HepG2 (cell line): Measurements from ENCODE around the gene TOP1. TPM values are rescaled to one million over a fixed set of nuclear protein-coding genes. Genes with fewer than 3 reads are reported as not detected.

ENCODE experiments used
- ATAC-seq: fragments of 200-7000 bp; cut with Tn5 transposase; 3 replicates; pipeline ENCODE4 v1.9.1; 2020; ENCODE audit warnings: mild to moderate bottlenecking, moderate library complexity
- BruUV-seq: library from RNA; stranded (reverse); fragments of 400-500 nt; replicated peaks from 2 replicates; lab custom pipeline; 2021; lab: Mats Ljungman, UMichigan
- CTCF ChIA-PET: fragments of 300-600 bp; formaldehyde crosslinking; extraction: SDS; loops from one replicate; lab custom pipeline; 2021; ENCODE audit warnings: low total read pairs, inconsistent platforms, low intra/inter-chr PET ratio; lab: Yijun Ruan, JAX
- POLR2A ChIA-PET: fragments of 350-600 bp; sonication (Branson Sonifier 250); formaldehyde crosslinking; loops from one replicate; lab custom pipeline; 2020; ENCODE audit warnings: antibody characterized with exemption, inconsistent platforms; lab: Yijun Ruan, JAX
- DNase-seq: peaks from one replicate; pipeline ENCODE4 v3.0.0-alpha.2; 2015; ENCODE audit warnings: low spot score
- FAIRE-seq: peaks from 3 replicates; lab custom pipeline; 2011; peaks lifted over from hg19 to GRCh38; lab: Jason Lieb, UNC
- H2AFZ ChIP-seq: one replicate; pipeline ENCODE4 v1.6.1; 2011; ENCODE audit warnings: low read length, inconsistent platforms
- H3K27ac ChIP-seq: fragments of 300-600 bp; 3 replicates; pipeline ENCODE4 v1.8.0; 2011; ENCODE audit warnings: mixed run types, mild to moderate bottlenecking, mixed read lengths, low read length, inconsistent platforms; ENCODE audit not compliant: insufficient read depth; ENCODE audit errors: extremely low read length
- H3K27me3 ChIP-seq, 2 experiments: fragments of 200-600 bp in 1 of 2; 2 replicates in 1 of 2; 3 replicates in 1 of 2; pipeline versions ENCODE4 v1.6.0 to v1.8.0; 2011; ENCODE audit warnings: low read length in 2 of 2, mild to moderate bottlenecking in 2 of 2, moderate library complexity in 2 of 2, inconsistent platforms in 1 of 2; ENCODE audit not compliant: insufficient read depth in 2 of 2, control insufficient read depth in 1 of 2
- H3K36me3 ChIP-seq, 2 experiments: fragments of 200-600 bp in 1 of 2; replicated peaks in 1 of 2; 2 replicates in 1 of 2; 3 replicates in 1 of 2; pipeline versions ENCODE4 v1.5.1 to v1.8.0; 2011; ENCODE audit warnings: low read length in 2 of 2, inconsistent platforms in 1 of 2; ENCODE audit not compliant: insufficient read depth in 2 of 2, control insufficient read depth in 1 of 2
- H3K4me1 ChIP-seq: 2 replicates; pipeline ENCODE4 v1.5.1; 2012; ENCODE audit warnings: low read length, inconsistent platforms; ENCODE audit not compliant: insufficient read depth
- H3K4me2 ChIP-seq: 2 replicates; pipeline ENCODE4 v1.6.0; 2011; ENCODE audit warnings: low read depth, low read length, inconsistent platforms
- H3K4me3 ChIP-seq, 3 experiments: fragments of 200-600 bp in 1 of 3; sonication (generic), shearing (Covaris generic) in 1 of 3; replicated peaks in 1 of 3; 2 replicates each; pipeline ENCODE4 v1.5.1; 2011 to 2016; ENCODE audit warnings: low read length in 3 of 3, inconsistent platforms in 2 of 3, low read depth in 2 of 3, mild to moderate bottlenecking in 2 of 3, control low read depth in 1 of 3, mixed read lengths in 1 of 3; ENCODE audit not compliant: insufficient read depth in 1 of 3
- H3K79me2 ChIP-seq: one replicate; pipeline ENCODE4 v1.6.1; 2011; ENCODE audit warnings: low read length, inconsistent platforms; ENCODE audit not compliant: insufficient read depth
- H3K9ac ChIP-seq: 2 replicates; pipeline ENCODE4 v1.6.0; 2011; ENCODE audit warnings: mild to moderate bottlenecking, low read depth, low read length, inconsistent platforms; ENCODE audit not compliant: insufficient read depth
- H3K9me3 ChIP-seq: 2 replicates; pipeline ENCODE4 v1.5.1; 2012; ENCODE audit warnings: mild to moderate bottlenecking, low read length
- H4K20me1 ChIP-seq: 2 replicates; pipeline ENCODE4 v1.6.0; 2011; ENCODE audit warnings: inconsistent platforms, mild to moderate bottlenecking, low read length, moderate library complexity; ENCODE audit not compliant: insufficient read depth
- ERF ChIP-seq: IDR thresholded peaks from 2 replicates; pipeline ENCODE4 v1.6.1; 2018; ENCODE audit warnings: missing biosample characterization, missing genetic modification reagents
- GZF1 ChIP-seq: sonication (generic); formaldehyde crosslinking; IDR thresholded peaks from 2 replicates; pipeline ENCODE4 v1.5.1; 2020; ENCODE audit warnings: mild to moderate bottlenecking, missing genetic modification reagents
- JUNB ChIP-seq: sonication (generic); formaldehyde crosslinking; IDR thresholded peaks from 2 replicates; pipeline ENCODE4 v1.8.0; 2022; ENCODE audit warnings: missing genetic modification reagents, mild to moderate bottlenecking, borderline replicate concordance
- NFIC ChIP-seq: IDR thresholded peaks from 2 replicates; pipeline ENCODE4 v1.6.1; 2012; ENCODE audit warnings: mild to moderate bottlenecking, low read length, inconsistent platforms
- NONO ChIP-seq, 2 experiments: fragments of 450-650 bp in 1 of 2; sonication (generic) in 1 of 2; formaldehyde crosslinking in 1 of 2; IDR thresholded peaks in 1 of 2; conservative IDR thresholded peaks in 1 of 2; 2 replicates each; pipeline versions ENCODE4 v1.6.1 to v1.8.0; 2017 to 2022; ENCODE audit warnings: mild to moderate bottlenecking in 1 of 2, missing genetic modification reagents in 1 of 2, moderate library complexity in 1 of 2
- SRSF9 ChIP-seq: fragments of 200-400 bp; formaldehyde crosslinking; IDR thresholded peaks from 2 replicates; pipeline ENCODE4 v1.6.1; 2018; ENCODE audit warnings: borderline replicate concordance, mild to moderate bottlenecking, low read depth, low read length; ENCODE audit not compliant: insufficient read depth, poor library complexity, severe bottlenecking
- ZC3H4 ChIP-seq: sonication (generic); formaldehyde crosslinking; IDR thresholded peaks from 2 replicates; pipeline ENCODE4 v1.4.0; 2020; ENCODE audit warnings: missing genetic modification reagents, borderline replicate concordance
- ZFP82 ChIP-seq: sonication (generic); formaldehyde crosslinking; IDR thresholded peaks from 2 replicates; pipeline ENCODE4 v1.5.1; 2020; ENCODE audit warnings: mild to moderate bottlenecking, missing genetic modification reagents, borderline replicate concordance
- ZSCAN25 ChIP-seq: sonication (generic); formaldehyde crosslinking; IDR thresholded peaks from 2 replicates; pipeline ENCODE4 v1.8.0; 2022; ENCODE audit warnings: mild to moderate bottlenecking, missing genetic modification reagents
- WGBS: methylation state at CpG from one replicate; pipeline ENCODE4 v1.1.6; 2017; ENCODE audit warnings: low lambda C conversion rate; 5-methylcytosine and 5-hydroxymethylcytosine counted together
- in situ Hi-C: cut with HindIII; loops from 2 replicates; pipeline ENCODE4 v1.10.0; 2017; ENCODE audit warnings: low pct_unique_long_range_greater_than_20kb; ENCODE audit not compliant: extremely low pct_ligation_motif_present
- intact Hi-C: fragments of 100-400 bp; cut with micrococcal nuclease; formaldehyde crosslinking; loops from one replicate; pipeline ENCODE4 v1.10.0; 2022; ENCODE audit not compliant: unreplicated experiment
- polyA plus RNA-seq, 8 experiments: library from polyadenylated mRNA; depleted of rRNA in 3 of 8; stranded (reverse) in 7 of 8; unstranded in 1 of 8; fragments of >200 nt; fragmentation: Illumina TruSeq in 4 of 8; extraction: Trizol in 4 of 8; gene quantifications; 2 replicates each; pipeline versions ENCODE4 v1.2.1 to v1.2.3, GENCODE V29; 2011 to 2016; ENCODE audit warnings: low read depth in 4 of 8, missing spikeins in 1 of 8, mixed read lengths in 1 of 8; ENCODE audit not compliant: insufficient read depth in 1 of 8
- total RNA-seq, 5 experiments: library from RNA; depleted of rRNA; stranded (reverse); fragments of >200 nt; fragmentation: Illumina TruSeq; extraction: Trizol; gene quantifications; 2 replicates each; pipeline ENCODE4 v1.2.3, GENCODE V29; 2016; ENCODE audit warnings: low read depth in 1 of 5
- TF ChIP-seq, protein P1 (sequence below): sonication (generic); formaldehyde crosslinking; IDR thresholded peaks from 2 replicates; pipeline ENCODE4 v1.5.0; 2020; ENCODE audit warnings: mild to moderate bottlenecking, missing genetic modification reagents, borderline replicate concordance
- TF ChIP-seq, protein P2 (sequence below): sonication (generic); formaldehyde crosslinking; IDR thresholded peaks from 2 replicates; pipeline ENCODE4 v1.5.0; 2020; ENCODE audit warnings: mild to moderate bottlenecking, missing genetic modification reagents
- TF ChIP-seq, protein P3 (sequence below): sonication (generic); formaldehyde crosslinking; IDR thresholded peaks from 2 replicates; pipeline ENCODE4 v1.9.0; 2022; ENCODE audit warnings: low read depth, missing genetic modification reagents
- TF ChIP-seq, protein P4 (sequence below): sonication (generic); formaldehyde crosslinking; IDR thresholded peaks from 2 replicates; pipeline ENCODE4 v1.4.0; 2020; ENCODE audit warnings: mild to moderate bottlenecking, missing genetic modification reagents

TOP1 gene
- total and polyA plus RNA-seq, 2 of the 13 experiments (the other 11 are each of a cell fraction or from before 2014, with no cell fraction given), result 10.2 to 19.4 TPM

DNA sequence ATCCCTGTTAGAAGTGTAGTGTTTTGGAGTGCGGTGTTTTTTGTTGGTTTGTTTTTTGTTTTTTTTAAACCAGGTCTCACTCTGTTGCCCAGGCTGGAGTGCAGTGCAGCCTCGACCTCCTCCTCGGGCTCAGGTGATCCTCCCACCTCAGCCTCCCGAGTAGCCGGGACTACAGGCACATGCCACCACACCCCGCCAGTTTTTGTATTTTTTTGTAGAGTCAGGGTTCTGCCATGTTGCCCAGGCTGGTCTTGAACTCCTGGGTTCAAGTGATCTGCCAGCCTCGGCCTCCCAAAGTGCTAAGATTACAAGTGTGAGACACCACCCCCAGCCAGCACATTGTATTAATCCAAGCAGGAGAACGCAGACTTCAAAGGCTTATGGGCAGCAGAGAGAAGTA, 1.3 kb upstream of the TOP1 start:
- ChIA-PET CTCF (no interaction called here), POLR2A (interaction anchor here (1.3 to 1.9 kb wide), 5 partner anchors 10 to 36 kb away, joined by 6 to 14 read pairs (median 9); no protein-coding TSS in a partner anchor)
- Histone ChIP-seq H2AFZ (no peak overlapping the region), H3K9me3 (no peaks in the 10 kb centered on the region), H3K27ac (no peak overlapping the region), H4K20me1 (peaks cover 29% of the 10 kb centered on the region), H3K27me3 (peaks cover 2 to 13% of the 10 kb centered on the region in 2 experiments; a peak in 4 of 5 replicates), H3K36me3 (peaks cover 0 to 1% of the 10 kb centered on the region in 2 experiments; a peak in 1 of 5 replicates), H3K9ac (peak overlapping the region; percentile 67), H3K4me2 (peak overlapping the region; percentile 77), H3K4me1 (peaks cover 41% of the 10 kb centered on the region), H3K79me2 (peaks cover 36% of the 10 kb centered on the region), H3K4me3 (peak overlapping the region in 1 of 3 experiments; percentile 95; a peak in 1 of 6 replicates)
- no peak for FAIRE-seq
- 98% methylated on average over 8 of the region's 8 CpGs for WGBS
- BruUV-seq, result no TSS peak
- in situ Hi-C loops, result no loop called here
- no peak for TF ChIP-seq ERF (CRISPR knock-in tag)
- TF ChIP-seq, protein P1, sequence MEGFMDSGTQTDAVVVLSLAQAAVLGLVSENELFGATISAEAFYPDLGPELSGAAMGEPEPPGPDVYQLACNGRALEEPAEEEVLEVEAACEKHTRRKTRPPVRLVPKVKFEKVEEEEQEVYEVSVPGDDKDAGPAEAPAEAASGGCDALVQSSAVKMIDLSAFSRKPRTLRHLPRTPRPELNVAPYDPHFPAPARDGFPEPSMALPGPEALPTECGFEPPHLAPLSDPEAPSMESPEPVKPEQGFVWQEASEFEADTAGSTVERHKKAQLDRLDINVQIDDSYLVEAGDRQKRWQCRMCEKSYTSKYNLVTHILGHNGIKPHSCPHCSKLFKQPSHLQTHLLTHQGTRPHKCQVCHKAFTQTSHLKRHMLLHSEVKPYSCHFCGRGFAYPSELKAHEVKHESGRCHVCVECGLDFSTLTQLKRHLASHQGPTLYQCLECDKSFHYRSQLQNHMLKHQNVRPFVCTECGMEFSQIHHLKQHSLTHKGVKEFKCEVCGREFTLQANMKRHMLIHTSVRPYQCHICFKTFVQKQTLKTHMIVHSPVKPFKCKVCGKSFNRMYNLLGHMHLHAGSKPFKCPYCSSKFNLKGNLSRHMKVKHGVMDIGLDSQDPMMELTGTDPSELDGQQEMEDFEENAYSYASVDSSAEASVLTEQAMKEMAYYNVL (CRISPR knock-in tag), result 0 out of 2 replicates have a peak, but pooled peaks have one; percentile 4
- TF ChIP-seq NFIC, result peak; percentile 11; the same call in 1 of the 2 replicates
- TF ChIP-seq ZC3H4 (CRISPR knock-in tag), result 0 out of 2 replicates have a peak, but pooled peaks have one; percentile 35
- TF ChIP-seq, protein P2, sequence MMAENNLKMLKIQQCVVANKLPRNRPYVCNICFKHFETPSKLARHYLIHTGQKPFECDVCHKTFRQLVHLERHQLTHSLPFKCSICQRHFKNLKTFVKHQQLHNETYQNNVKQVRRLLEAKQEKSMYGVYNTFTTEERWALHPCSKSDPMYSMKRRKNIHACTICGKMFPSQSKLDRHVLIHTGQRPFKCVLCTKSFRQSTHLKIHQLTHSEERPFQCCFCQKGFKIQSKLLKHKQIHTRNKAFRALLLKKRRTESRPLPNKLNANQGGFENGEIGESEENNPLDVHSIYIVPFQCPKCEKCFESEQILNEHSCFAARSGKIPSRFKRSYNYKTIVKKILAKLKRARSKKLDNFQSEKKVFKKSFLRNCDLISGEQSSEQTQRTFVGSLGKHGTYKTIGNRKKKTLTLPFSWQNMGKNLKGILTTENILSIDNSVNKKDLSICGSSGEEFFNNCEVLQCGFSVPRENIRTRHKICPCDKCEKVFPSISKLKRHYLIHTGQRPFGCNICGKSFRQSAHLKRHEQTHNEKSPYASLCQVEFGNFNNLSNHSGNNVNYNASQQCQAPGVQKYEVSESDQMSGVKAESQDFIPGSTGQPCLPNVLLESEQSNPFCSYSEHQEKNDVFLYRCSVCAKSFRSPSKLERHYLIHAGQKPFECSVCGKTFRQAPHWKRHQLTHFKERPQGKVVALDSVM (CRISPR knock-in tag), result peak; percentile 65
- no peak for TF ChIP-seq NONO (IDR thresholded peaks at IDR 0.05)
- 0 out of 2 replicates have a peak, but pooled peaks have one; percentile 28 for TF ChIP-seq NONO (CRISPR knock-in tag; conservative IDR thresholded peaks at IDR 0.05)
- 0 out of 2 replicates have a peak, but pooled peaks have one; percentile 33 for TF ChIP-seq JUNB (CRISPR knock-in tag)
- no peak for TF ChIP-seq ZFP82 (CRISPR knock-in tag)
- TF ChIP-seq ZSCAN25, result 0 out of 2 replicates have a peak, but pooled peaks have one; percentile 42
- TF ChIP-seq, protein P3, sequence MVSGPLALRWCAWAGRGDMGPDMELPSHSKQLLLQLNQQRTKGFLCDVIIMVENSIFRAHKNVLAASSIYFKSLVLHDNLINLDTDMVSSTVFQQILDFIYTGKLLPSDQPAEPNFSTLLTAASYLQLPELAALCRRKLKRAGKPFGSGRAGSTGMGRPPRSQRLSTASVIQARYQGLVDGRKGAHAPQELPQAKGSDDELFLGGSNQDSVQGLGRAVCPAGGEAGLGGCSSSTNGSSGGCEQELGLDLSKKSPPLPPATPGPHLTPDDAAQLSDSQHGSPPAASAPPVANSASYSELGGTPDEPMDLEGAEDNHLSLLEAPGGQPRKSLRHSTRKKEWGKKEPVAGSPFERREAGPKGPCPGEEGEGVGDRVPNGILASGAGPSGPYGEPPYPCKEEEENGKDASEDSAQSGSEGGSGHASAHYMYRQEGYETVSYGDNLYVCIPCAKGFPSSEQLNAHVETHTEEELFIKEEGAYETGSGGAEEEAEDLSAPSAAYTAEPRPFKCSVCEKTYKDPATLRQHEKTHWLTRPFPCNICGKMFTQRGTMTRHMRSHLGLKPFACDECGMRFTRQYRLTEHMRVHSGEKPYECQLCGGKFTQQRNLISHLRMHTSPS, result no peak
- no peak for TF ChIP-seq GZF1 (CRISPR knock-in tag)
- TF ChIP-seq, protein P4, sequence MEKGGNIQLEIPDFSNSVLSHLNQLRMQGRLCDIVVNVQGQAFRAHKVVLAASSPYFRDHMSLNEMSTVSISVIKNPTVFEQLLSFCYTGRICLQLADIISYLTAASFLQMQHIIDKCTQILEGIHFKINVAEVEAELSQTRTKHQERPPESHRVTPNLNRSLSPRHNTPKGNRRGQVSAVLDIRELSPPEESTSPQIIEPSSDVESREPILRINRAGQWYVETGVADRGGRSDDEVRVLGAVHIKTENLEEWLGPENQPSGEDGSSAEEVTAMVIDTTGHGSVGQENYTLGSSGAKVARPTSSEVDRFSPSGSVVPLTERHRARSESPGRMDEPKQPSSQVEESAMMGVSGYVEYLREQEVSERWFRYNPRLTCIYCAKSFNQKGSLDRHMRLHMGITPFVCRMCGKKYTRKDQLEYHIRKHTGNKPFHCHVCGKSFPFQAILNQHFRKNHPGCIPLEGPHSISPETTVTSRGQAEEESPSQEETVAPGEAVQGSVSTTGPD, result 0 out of 2 replicates have a peak, but pooled peaks have one; percentile 1
- no peak for TF ChIP-seq SRSF9
- intact Hi-C loops, result no loop called here
- DNase-seq, result no peak
- no peak for ATAC-seq
